Epithelial cell of prostate (primary cell): ENCODE data around the gene PLCZ1.
"Not testable (repeated sequence)": the region's sequence is repeated elsewhere in the genome, so short reads cannot be mapped to it uniquely, and the experiment has no call there.

Source experiments
- DNase-seq: peaks from one replicate; pipeline ENCODE4 v3.0.0-alpha.2; 2011; ENCODE audit warnings: low read depth, low spot score
- H3K27ac ChIP-seq: fragments of 450-650 bp; 2 replicates; pipeline ENCODE4 v1.5.1; 2017; ENCODE audit warnings: mild to moderate bottlenecking

PLCZ1 gene

DNA sequence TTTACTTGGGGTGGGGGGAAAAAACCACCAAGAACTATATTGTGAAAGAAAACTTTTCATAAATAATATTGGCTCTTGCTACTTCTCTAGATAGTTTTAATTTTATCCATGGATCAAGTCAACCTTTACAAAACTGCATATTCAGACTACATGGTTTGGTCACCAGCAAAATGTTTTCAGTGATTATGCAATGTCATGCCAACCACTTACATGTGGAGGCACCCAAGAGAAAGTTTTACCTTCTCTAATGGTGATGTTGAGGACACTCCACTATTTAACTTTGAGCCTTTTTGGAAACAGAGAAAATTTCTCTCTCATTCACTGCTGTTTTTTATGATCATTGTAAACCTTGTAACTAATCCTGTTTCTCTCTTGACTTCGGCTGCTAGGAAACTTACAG, 21.6 kb downstream of the PLCZ1 start:
- no peak for DNase-seq
- no peak overlapping the region for H3K27ac ChIP-seq

DNA sequence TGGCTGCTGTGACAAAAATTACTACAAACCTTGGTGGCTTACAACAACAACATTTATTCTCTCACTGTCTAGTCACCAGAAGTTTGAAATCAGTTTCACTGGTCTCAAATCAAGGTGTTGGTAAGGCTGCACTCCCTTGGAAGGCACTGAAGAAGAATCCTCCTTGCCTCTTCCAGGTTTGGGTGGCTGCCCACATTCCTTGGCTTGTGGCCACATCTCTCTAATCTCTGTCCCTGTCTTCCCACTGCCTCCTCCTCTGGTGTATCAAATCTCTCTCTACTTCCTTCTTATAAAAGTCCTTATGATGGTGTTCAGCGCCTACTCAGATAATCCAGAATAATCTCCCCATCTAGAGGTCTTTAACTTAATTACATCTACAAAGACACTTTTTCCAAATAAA, 31.0 kb downstream of the PLCZ1 start:
- no peak overlapping the region for H3K27ac ChIP-seq
- DNase-seq: no peak

DNA sequence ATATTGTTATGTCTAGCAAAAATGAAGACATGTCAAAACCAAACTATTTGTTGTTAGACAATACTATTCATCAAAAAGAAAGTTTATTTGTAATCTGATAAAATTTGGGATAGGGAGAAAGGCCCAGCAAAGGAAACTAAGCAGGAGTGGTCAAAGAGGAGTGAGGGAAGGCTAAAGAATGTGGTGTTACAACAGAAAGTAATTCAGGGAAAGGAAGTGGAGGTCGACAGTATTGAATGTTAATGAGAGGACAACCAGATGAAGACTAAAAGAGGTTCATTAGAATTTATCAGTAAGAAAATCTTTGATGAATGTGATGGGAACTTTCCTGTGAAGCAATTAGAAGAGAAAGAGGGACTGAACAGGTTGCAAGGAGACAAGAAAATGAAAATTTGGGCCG, 33.9 kb downstream of the PLCZ1 start:
- DNase-seq: no peak
- H3K27ac ChIP-seq: no peak overlapping the region

DNA sequence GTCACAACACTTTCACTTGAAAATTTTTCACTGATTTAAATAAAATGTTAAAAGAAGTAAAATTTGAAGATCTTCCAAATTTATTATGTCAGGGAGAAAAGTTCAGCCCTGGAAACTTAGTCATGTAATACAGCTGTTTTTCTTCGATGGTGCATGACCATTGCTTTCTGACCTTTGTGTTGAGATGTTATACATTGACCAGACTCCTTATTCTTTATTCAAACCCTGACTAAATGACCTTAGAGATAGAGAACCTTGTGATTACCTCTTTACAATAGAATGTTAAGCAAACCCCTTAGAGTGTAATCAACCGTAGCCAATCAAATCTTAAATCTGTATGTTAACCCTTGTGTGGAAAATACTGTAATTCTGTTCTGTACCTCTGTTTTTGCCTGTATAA, 34.5 kb downstream of the PLCZ1 start:
- no peak for DNase-seq
- no peak overlapping the region for H3K27ac ChIP-seq

DNA sequence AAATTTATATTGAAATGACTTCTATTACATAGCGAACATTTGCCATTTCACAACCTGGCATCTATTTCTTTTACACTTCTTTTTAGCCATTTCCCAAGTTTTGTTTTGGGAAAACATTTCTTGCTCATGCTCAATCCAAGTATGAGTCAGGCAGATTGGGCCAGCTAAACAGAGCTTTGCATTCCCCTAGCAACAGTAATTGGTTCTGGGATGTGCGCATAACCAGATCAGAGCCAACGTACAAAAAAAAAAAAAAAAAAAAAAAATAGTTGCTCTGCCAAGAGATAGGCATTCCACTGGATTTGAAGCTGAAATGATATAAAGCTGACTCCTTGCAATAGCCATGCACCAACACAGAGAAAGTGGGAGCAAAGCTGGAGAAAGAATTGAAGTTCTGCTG, 37.5 kb downstream of the PLCZ1 start:
- no peak for DNase-seq
- H3K27ac ChIP-seq: no peak overlapping the region

DNA sequence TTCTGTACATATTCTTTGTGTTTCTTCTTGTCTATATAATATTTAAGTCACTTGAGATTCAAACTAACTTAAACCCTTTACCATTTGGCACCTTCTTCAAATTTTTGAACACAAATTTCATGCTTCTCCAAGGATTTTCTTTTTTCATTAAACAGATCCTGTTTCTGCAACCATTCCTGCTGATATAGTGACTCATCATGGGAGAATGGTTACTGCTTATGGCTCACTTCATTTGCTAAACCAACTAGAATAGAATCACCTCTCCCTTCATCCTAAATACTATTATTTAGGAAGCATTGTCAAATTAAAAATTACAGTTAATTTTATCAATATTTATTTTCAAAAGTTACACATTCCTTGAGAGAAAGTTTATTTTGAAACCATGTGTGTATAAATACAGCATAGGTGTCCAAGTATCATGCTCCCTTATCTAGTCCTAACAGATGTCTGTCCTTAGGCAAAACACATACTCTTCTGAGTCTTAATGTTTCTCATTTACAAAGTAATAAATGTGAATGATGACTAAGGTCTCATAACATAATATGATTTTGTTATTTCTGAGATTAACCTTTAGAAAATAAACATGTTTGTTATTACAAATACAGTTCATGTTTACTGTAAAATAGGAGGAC, 40.7 kb downstream of the PLCZ1 start:
- DNase-seq: no peak
- H3K27ac ChIP-seq: peak overlapping the region; percentile 33

DNA sequence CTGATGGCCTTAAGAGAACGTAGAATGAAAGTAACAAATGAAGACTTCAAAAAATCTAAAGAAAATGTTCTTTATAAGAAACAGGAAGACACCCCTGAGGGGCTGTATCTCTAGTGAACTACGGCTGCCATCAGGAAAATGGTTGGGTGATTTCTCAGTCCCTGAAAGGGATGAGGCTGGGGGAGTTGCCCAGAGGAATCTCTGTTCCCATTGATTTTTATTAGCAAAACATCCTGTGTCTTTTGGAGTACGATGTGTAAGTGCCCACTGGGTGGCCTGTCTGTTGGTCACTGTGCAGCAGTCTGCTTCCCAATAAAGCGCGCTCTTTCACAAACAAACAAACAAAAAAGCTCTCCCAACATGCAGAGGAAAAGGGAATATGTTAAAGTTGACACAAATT, 43.8 kb downstream of the PLCZ1 start:
- not testable (repeated sequence) for DNase-seq, H3K27ac ChIP-seq

DNA sequence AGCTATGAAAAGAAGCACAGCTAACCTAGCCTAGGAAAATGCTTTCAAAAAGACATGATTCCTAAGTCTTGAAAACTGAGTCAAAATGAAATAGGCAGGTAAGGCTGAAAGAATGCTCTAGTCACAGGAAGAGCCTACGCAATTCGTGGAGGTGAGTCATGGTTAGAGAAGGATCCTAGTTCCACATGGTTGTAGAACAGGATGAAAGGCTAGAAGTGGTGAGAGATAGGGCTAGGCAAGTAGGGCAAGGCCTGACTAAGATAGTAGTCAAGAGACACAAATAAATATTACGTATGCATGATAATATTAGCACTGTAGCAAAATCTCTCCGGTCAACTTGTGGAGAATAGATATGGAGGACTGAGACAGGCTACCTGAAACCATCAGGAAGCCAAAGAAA, 47.2 kb downstream of the PLCZ1 start:
- DNase-seq: peak; percentile 98
- peak overlapping the region; percentile 95 for H3K27ac ChIP-seq

DNA sequence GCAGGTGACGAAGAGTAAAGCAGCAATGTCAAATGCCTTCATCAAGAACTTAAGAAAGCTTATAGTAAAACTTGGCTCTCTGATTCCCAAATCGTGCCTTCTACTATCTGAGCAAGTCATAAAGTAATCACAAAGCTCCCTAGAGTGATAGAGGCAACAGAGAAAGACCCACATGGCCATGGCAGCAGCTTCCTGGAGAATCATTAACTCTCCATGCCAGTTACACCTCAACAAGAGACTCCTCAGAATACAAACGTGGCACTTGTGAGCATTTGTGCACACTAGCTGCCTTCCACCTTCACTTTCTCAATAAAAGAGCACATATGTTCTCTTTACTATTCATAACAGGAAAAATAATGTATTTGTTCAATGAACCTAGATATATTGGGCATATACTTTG, 48.0 kb downstream of the PLCZ1 start:
- DNase-seq: no peak
- peak overlapping the region; percentile 95 for H3K27ac ChIP-seq

DNA sequence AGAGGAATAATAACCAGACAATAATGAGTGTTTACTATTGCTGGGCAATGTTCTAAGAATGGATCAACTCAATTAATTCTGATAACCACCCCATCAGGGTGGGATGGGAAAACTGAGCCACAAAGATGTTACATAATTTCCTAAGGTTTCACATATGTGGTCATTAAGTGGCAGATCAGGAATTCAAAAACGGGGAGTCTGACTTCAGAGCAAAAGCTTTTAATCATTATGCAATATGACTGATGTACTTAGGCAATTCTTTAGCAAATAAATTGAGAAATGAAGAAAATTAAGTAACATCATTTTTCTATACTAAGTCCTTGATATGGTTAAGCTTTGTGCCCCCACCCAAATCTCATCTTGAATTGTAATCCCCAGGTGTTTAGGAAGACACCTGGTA, 53.4 kb downstream of the PLCZ1 start:
- DNase-seq: no peak
- H3K27ac ChIP-seq: no peak overlapping the region

DNA sequence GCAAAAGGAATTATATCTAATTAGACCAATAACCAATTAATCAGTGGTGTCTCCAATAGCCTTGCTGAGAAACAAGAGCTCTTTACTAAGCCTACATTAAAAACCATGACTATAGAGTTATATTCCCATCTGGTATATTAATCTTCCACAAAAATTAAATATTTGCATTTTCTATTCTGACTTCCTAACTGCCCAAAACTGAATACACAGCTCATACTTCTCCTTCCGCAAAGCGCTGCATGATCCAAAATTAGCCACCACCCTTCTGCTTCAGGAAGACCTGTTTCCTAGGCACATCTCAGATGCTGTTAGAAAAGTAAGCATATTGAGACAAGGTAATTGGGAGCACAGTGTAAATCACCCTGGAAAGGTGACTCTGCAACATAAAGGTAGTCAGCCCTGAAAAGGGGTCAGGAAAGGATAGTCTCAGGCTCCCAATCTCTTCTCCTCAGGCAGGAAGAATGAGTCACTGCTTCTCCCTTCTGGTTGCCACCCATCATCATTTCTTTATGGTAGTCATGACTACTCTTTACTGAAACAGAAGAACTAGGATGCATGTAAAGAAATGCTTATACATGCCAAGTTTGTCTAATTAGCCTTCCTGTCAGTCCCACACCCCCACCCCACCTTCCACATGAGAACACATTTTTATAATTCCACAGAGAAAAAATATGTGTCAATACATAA, 54.3 kb downstream of the PLCZ1 start:
- no peak overlapping the region for H3K27ac ChIP-seq
- peak; percentile 31 for DNase-seq

DNA sequence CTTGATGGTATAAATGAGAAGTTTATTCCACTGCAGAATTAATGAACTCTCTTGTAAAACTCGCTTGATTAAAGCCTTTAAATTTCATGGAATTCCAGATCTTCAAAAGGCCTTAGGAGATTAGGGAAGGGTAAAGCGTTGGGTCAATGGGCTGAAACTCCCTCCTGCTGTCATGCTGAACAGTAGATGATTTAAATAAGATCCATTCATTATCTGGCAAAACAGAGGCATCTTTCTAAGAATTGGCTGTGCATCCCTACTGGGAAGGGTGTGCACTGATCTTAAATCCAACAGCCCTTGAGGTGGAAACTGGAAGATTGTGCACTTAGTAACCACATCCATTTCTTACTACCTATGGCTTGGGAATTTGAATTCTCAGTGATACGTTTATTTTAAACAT, 56.0 kb downstream of the PLCZ1 start:
- H3K27ac ChIP-seq: no peak overlapping the region

DNA sequence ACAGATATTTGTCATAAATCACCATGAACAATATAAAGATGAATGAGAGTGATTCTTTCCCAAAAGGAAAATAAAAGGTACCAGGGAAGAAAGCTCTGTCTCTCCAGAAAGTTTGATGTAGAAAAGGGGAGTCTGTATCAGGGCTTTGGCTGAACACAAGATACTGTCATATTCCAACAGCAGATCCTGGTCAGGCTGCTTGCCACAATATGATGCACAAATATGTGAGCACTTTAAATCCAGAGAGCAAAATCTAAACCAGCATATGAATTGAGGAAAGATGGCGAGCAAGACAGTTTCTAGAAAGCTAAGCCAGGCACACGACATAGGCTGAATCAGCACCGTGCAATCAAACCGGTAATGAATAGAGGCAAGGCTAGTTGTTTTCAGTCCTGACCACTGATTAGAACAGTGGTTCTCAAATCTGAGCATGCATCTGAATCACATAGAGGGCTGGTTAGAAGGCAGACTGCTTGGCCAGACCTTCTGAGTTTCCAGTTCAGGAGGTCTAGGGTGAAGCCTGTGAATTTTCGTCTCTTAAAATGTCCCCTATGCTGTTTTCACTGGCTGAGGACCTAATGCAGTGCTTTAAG, 60.7 kb downstream of the PLCZ1 start:
- no peak overlapping the region for H3K27ac ChIP-seq
- DNase-seq: no peak

More for the DNA sequence above, 56.0 kb downstream of the PLCZ1 start:
- no peak for DNase-seq

DNA sequence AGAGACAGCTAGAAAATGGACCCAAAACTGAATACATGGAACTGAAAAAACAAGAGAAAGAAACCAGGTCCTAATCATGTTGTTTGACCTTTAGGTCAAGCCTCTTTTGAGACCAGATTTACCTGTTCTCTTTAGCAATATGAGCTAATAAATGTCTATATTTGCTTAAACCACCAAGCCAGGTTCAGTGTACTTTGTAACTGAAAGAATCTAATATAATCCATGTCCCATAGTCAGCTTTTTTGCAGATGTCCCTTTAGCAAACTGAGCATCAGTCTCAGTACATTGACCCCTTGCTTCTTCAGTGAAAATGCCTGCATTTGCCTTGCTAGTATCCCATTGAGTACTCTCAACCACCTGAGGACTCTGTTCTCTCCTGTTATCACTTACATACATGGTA, 61.7 kb downstream of the PLCZ1 start:
- no peak for DNase-seq
- H3K27ac ChIP-seq: no peak overlapping the region

DNA sequence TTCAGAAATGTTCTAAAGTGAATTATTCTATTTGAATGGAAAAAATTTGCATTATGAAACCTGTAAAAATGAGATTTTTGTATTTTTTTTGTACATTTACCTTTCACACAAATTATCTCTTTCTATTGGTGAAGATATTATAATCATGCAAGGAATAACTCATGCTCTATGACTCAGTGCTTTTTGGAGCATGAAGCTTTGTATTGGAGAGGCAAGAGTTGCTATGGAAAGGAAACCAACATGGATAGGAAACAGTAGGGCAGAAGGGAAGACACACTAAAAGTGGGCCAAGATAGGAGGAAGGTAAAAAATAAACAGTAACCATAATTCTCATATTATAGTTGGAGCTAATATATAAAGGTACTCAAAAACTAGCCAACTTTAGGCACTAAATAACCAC, 79.0 kb downstream of the PLCZ1 start:
- no peak overlapping the region for H3K27ac ChIP-seq
- DNase-seq: no peak

DNA sequence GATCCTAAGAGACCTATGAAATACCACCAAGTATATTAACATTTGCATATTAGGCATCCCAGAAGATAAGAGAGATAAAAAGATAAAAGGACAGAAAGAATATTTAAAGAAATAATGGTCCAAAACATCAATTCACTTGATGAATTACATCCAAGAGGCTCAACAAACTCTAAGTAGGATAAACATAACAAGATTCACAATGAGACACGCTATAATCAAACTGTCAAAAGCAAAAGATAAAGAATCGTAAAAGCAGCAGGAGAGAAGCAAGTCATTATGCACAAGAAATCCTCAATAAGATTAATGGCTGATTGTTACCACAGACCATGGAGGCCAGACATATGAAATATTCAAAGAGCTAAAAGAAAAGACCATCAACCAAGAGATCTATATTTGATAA, 79.6 kb downstream of the PLCZ1 start:
- no peak for DNase-seq
- H3K27ac ChIP-seq: no peak overlapping the region

DNA sequence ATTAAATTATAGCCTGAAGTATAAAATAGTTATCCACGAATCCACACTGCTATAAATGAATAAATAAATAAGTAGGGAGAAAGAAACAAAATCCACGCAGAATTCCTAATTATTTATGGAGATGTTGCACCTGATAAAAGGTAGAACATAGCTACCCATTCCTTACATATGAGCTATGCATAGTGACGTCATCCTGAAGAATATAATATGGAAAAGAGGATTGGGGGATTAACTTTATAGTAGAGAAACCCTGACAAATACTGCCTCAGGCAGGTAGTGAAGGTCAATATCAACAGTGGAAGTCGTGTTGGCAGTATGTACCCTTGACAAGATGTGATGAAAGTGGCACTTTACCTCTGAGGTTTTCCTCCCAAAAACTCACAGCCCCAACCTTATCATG, 82.5 kb downstream of the PLCZ1 start:
- DNase-seq: no peak

DNA sequence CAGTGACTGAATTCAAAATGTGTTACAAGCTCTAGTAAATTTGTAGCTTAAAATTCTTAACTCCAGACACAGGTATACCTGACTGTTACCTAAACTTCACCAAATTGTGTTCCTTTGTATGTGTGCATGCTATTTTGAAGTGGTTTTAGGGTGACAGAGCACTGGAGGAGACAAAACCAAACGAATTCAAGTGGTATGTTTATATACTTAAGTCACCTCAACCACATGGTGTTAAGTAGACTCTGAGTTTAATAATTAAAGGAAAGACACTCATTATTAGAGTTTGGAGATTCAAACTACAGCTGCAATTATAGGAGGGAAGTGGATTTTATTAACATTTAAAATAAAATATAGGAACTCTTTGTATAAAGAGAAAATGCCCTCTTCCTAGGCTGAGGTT, 84.3 kb downstream of the PLCZ1 start:
- DNase-seq: no peak
- H3K27ac ChIP-seq: no peak overlapping the region

More for the DNA sequence above, 82.5 kb downstream of the PLCZ1 start:
- H3K27ac ChIP-seq: no peak overlapping the region

DNA sequence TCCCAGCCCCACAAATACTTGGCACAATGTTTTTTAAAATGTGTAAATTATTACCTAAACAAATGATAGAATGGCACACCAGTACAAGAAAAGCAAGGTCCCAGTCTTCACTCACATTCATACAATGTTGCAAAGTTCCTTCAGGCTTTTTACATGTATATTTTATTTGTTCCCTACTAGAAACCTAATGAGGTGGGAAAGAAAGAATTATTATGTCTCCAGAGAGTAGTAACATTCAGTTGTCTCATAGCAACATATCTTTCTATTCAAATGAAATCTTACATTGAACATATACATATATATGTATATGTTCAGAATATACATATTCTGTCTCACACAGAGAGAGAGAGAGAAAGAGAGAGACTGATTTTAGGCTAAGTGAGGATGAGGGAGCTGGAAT, 85.2 kb downstream of the PLCZ1 start:
- DNase-seq: no peak
- no peak overlapping the region for H3K27ac ChIP-seq

DNA sequence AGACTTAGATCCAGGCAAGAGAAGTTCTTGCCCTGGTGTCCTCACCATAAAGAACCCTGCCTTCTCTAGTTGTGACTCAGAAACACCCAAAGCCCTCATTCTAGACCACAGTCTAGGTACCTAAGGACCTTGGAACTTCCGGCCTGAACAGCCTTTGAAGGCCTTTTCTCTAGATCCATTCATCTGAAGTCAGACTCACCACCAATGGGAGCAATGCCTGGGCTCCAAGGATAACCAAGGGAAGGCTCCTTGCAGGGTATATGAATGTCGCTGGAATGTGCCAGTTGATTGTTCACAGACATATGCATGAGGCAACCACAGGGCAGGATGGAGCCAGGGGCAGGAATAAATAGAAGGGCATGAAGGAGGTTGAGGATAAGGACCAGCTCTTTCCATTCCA, 86.3 kb downstream of the PLCZ1 start:
- H3K27ac ChIP-seq: no peak overlapping the region
- DNase-seq: no peak

DNA sequence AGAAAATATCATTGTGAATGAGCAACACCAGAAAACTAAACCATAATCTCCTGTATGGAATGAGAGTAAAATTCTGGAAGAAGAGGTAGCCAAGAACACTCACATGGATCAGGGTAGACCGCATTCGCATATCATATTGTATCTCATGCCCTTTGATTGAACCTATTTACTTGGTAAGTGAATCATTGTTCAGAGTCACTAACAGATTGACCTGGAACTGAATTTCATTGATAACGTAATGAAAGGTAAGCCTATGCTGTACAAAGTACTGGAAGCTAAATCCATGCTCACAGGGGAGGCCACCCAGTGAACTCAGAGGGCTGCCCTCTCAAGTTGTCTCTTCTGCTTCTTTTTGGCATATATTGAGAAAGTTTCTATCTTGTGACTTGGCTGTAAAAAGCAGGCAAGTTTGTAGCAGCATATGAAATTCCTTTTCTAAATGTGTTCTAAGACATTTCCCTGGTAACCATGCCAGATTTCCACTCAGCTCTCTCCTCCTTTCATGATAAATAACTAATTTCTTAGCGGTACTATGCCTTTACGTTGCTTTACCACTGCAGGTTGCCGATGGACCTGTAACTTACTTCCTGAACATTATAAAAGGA, 91.4 kb downstream of the PLCZ1 start:
- DNase-seq: no peak
- H3K27ac ChIP-seq: no peak overlapping the region
